Ectodermal cell (in vitro differentiated cells): Measurements from ENCODE around the gene MRTO4.

Experiments
- H3K27ac ChIP-seq: 2 replicates; pipeline ENCODE4 v1.7.0; 2013; ENCODE audit warnings: mild to moderate bottlenecking, low read depth, low read length; ENCODE audit not compliant: insufficient read depth, poor library complexity, severe bottlenecking
- H3K27me3 ChIP-seq: 2 replicates; pipeline ENCODE4 v1.7.0; 2013; ENCODE audit warnings: mild to moderate bottlenecking, low read length; ENCODE audit not compliant: insufficient read depth, control insufficient read depth, poor library complexity, severe bottlenecking
- H3K36me3 ChIP-seq: one replicate; pipeline ENCODE4 v1.7.0; 2013; ENCODE audit warnings: low read length; ENCODE audit not compliant: control insufficient read depth, insufficient read depth
- H3K4me1 ChIP-seq: one replicate; pipeline ENCODE4 v1.7.0; 2013; ENCODE audit warnings: low read length; ENCODE audit not compliant: control insufficient read depth, insufficient read depth
- H3K4me3 ChIP-seq: 2 replicates; pipeline ENCODE4 v1.7.0; 2013; ENCODE audit warnings: low read depth, low read length, control low read depth; ENCODE audit not compliant: insufficient read depth
- H3K9me3 ChIP-seq: 2 replicates; pipeline ENCODE4 v1.7.0; 2013; ENCODE audit warnings: mild to moderate bottlenecking, low read length, moderate library complexity; ENCODE audit not compliant: control insufficient read depth
- WGBS, 2 experiments: methylation state at CpG; one replicate each; pipeline ENCODE4 v1.1.7; 2013; ENCODE audit warnings: missing lambda C conversion rate in 2 of 2; 5-methylcytosine and 5-hydroxymethylcytosine counted together

Gene MRTO4

DNA sequence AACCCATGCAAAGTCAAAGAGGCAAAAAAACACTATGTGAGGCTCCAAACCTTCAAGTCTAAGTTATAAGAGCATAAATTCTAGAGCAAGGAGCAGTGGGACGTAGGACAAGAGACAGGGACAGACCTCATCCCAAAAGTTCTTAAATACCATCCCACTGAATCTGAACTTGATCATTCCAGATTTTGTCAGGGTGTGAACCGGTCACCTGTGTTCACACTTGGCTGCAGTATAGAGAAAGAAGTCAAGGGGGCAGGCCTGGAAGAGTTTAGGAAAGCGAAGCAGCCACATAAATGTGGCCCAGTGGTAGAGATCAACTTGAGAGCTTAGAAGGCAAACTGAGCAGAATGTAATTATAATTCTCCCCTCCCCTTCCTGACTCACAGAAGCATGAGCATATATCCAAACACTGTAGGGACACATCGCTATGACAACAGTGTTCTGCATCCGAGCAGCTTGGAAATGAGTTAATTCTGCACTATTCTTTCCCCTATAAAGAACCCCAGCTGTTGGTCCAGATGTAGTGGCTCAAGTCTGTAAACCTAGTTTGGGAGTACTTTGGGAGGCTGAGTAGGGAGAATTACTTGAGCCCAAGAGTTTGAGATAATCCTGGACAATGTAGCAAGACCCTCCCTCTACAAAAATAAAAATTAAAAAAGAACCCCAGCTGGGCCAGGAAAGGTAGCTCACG is 57.7 kb downstream of the MRTO4 start:
- WGBS, 2 experiments: 91 to 93% methylated on average over 6 of the region's 6 CpGs
- Histone ChIP-seq H3K4me1 (peaks cover 6% of the 10 kb centered on the region), H3K36me3 (peaks cover 34% of the 10 kb centered on the region), H3K27ac (no peak overlapping the region), H3K27me3 (no peaks in the 10 kb centered on the region), H3K9me3 (no peaks in the 10 kb centered on the region), H3K4me3 (no peak overlapping the region)
